Measurements from ENCODE around the gene TMEM120B. TPM values are rescaled to one million over a fixed set of nuclear protein-coding genes. Genes with fewer than 3 reads are reported as not detected.

The TMEM120B gene
- total RNA-seq, 4 donors from 2014 or later: 1.9 to 19.9 (median 4.5) TPM

GRCh38 chr12:121784460-121784859, 71.9 kb downstream of the TMEM120B start:
- WGBS, 2 donors (ENCODE audit: low coverage in 1 of 2): 31 to 41% methylated on average over 3 to 6 of the region's 6 CpGs
- no peak for DNase-seq
- intact Hi-C loops (cut with DNase I; ENCODE audit: low total_unique reads) (no loop called here), in situ Hi-C loops (cut with MboI; ENCODE audit: low pct_ligation_motif_present in 1 of 4, low pct_unique_long_range_greater_than_20kb in 1 of 4, low sequenced_read_pairs in 3 of 4) (no loop called here)
- H3K27ac ChIP-seq: peak overlapping the region in 2 of 4 donors; percentile 0 to 23
- peaks cover 5 to 58% (median 12%) of the 10 kb centered on the region in 4 donors for H3K4me1 ChIP-seq
- H3K4me3 ChIP-seq: no peak overlapping the region
- H3K27me3 ChIP-seq: no peaks in the 10 kb centered on the region
- H3K9me3 ChIP-seq: no peaks in the 10 kb centered on the region
- H3K36me3 ChIP-seq: no peaks in the 10 kb centered on the region
- TF ChIP-seq EP300 (IDR thresholded peaks at IDR 0.05; ENCODE audit: low read depth) (no peak), POLR2AphosphoS5 (IDR thresholded peaks at IDR 0.05) (peak in 1 of 3 donors; percentile 11)

DNA sequence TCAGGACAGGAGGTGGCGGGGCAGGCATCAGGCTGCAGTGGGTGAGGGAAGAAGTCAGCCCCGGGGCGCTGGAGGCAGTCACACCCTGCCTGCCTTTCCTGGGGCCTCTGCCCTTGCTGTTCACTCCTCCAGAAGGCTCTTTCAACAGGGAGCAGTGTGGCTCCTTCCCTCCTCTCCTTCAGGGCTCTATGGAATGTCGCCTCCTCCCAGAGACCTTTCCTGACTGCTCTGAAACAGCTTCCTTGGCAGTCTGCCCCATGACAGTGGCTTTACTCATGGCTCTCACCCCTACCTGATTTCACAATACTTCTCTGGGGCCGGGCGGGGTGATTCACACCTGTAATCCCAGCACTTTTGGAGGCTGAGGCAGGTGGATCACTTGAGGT, 73.9 kb downstream of the TMEM120B start:
- in situ Hi-C loops (cut with MboI; ENCODE audit: low pct_ligation_motif_present in 1 of 4, low pct_unique_long_range_greater_than_20kb in 1 of 4, low sequenced_read_pairs in 3 of 4): no loop called here
- peak; percentile 88 for DNase-seq
- H3K4me1 ChIP-seq: peaks cover 3 to 71% (median 12%) of the 10 kb centered on the region in 4 donors

DNA sequence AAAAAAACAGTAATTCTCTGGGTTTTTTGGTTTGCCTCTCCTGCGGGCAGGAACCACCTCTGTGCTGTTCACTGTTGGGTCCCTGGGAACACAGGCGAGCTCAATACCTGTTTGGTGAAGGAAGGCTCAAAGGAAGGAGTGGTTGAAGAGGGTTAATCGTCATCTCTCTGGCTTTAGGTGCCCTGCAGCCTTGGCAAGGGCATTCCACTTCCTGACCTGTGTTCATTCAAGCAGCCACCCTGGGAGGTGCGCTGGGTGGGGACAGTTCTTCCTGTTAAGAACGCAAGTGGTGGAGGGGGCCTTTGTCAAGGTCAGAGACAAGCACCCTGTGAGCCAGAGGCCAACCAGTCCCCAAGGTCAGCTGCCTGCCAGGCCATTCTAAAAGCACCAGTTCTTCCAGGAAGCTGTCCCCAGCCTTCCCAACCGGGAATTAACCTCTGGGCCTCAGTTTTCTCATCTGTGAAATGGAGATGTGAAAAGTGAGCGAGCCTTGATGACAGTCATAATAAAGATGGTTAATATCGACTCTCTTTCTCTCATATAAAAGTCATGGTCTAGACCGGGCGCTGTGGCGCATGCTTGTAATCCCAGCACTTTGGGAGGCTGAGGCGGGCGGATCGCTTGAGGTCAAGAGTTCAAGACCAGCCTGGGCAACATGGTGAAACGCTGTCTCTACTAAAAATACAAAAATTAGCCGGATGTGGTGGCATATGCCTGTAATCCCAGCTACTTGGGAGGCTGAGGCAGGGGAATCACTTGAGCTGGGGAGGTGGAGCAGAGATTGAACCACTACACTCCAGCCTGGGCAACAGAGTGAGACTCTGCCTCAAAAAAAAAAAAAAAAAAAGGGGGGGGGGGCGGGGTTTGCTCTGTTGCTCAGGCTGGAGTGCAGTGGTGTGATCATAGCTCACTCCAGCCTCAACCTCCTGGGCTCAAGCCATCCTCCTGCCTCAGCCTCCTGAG, 74.8 kb downstream of the TMEM120B start:
- Histone ChIP-seq H3K27ac (peak overlapping the region; percentile 69 to 100 (median 88)), H3K27me3 (no peaks in the 10 kb centered on the region), H3K36me3 (no peaks in the 10 kb centered on the region), H3K4me3 (no peak overlapping the region), H3K4me1 (peaks cover 0 to 70% (median 15%) of the 10 kb centered on the region in 4 donors), H3K9me3 (no peaks in the 10 kb centered on the region)
- TF ChIP-seq CTCF (IDR thresholded peaks at IDR 0.05) (no peak), POLR2AphosphoS5 (IDR thresholded peaks at IDR 0.05) (no peak), POLR2A (IDR thresholded peaks at IDR 0.05) (no peak), EP300 (IDR thresholded peaks at IDR 0.05; ENCODE audit: low read depth) (no peak)
- 59 to 74% methylated on average over 3 to 17 of the region's 17 CpGs for WGBS, 2 donors (ENCODE audit: low coverage in 1 of 2)
- intact Hi-C loops (cut with DNase I; ENCODE audit: low total_unique reads) (no loop called here), in situ Hi-C loops (cut with MboI; ENCODE audit: low pct_ligation_motif_present in 1 of 4, low pct_unique_long_range_greater_than_20kb in 1 of 4, low sequenced_read_pairs in 3 of 4) (no loop called here)
- peak; percentile 59 for DNase-seq

More for the DNA sequence above, 73.9 kb downstream of the TMEM120B start:
- Histone ChIP-seq H3K4me3 (no peak overlapping the region), H3K9me3 (no peaks in the 10 kb centered on the region), H3K36me3 (no peaks in the 10 kb centered on the region), H3K27me3 (no peaks in the 10 kb centered on the region), H3K27ac (peak overlapping the region; percentile 18 to 100 (median 88))
- intact Hi-C loops (cut with DNase I; ENCODE audit: low total_unique reads): no loop called here
- 38% methylated on average over 6 of the region's 6 CpGs; no CpG with 5 or more reads in 1 of the 2 donors for WGBS, 2 donors (ENCODE audit: low coverage in 1 of 2)
- TF ChIP-seq POLR2AphosphoS5 (IDR thresholded peaks at IDR 0.05) (peak in 1 of 3 donors; percentile 82), CTCF (IDR thresholded peaks at IDR 0.05) (no peak), POLR2A (IDR thresholded peaks at IDR 0.05) (peak; percentile 61), EP300 (IDR thresholded peaks at IDR 0.05; ENCODE audit: low read depth) (no peak)

- peak; percentile 8 for DNase-seq
- H3K27ac ChIP-seq: peak overlapping the region; percentile 69 to 100 (median 88)
Observed at GRCh38 chr12:121788176-121788818, 75.7 kb downstream of the TMEM120B start.

More at GRCh38 chr12:121788176-121788818, 75.7 kb downstream of the TMEM120B start:
- Histone ChIP-seq H3K27me3 (no peaks in the 10 kb centered on the region), H3K9me3 (no peaks in the 10 kb centered on the region), H3K4me1 (peaks cover 0 to 75% (median 21%) of the 10 kb centered on the region in 4 donors), H3K36me3 (no peaks in the 10 kb centered on the region), H3K4me3 (no peak overlapping the region)
- in situ Hi-C loops (cut with MboI; ENCODE audit: low pct_ligation_motif_present in 1 of 4, low pct_unique_long_range_greater_than_20kb in 1 of 4, low sequenced_read_pairs in 3 of 4) (no loop called here), intact Hi-C loops (cut with DNase I; ENCODE audit: low total_unique reads) (no loop called here)
- WGBS, 2 donors (ENCODE audit: low coverage in 1 of 2): 78% methylated on average over 7 of the region's 7 CpGs; no CpG with 5 or more reads in 1 of the 2 donors
- no peak for TF ChIP-seq POLR2A (IDR thresholded peaks at IDR 0.05)
- no peak for TF ChIP-seq EP300 (IDR thresholded peaks at IDR 0.05; ENCODE audit: low read depth)
- no peak for TF ChIP-seq CTCF (IDR thresholded peaks at IDR 0.05)

All from transverse colon (tissue), 4 donors.